ENCODE measurements around the gene CNKSR3. TPM values are rescaled to one million over a fixed set of nuclear protein-coding genes. Genes with fewer than 3 reads are reported as not detected.

CNKSR3 gene
- total RNA-seq, 4 donors from 2014 or later = 7.6 to 29.6 (median 12.4) TPM

GRCh38 chr6:154412106-154412820, 98.2 kb downstream of the CNKSR3 start:
- H3K4me3 ChIP-seq = no peak overlapping the region
- no peak for TF ChIP-seq CTCF (IDR thresholded peaks at IDR 0.05)
- no peak for TF ChIP-seq POLR2A (IDR thresholded peaks at IDR 0.05)
- intact Hi-C loops (cut with DNase I; ENCODE audit: low total_unique reads) = no loop called here
- DNase-seq = no peak
- no peaks in the 10 kb centered on the region for H3K9me3 ChIP-seq
- H3K36me3 ChIP-seq = no peaks in the 10 kb centered on the region
- no peaks in the 10 kb centered on the region for H3K27me3 ChIP-seq
- no peaks in the 10 kb centered on the region for H3K4me1 ChIP-seq
- peak overlapping the region; percentile 85 to 97 for H3K27ac ChIP-seq

- DNase-seq = no peak
- H3K4me1 ChIP-seq = no peaks in the 10 kb centered on the region
- TF ChIP-seq CTCF (IDR thresholded peaks at IDR 0.05) (no peak), POLR2A (IDR thresholded peaks at IDR 0.05) (no peak)
- H3K27ac ChIP-seq = peak overlapping the region; percentile 85 to 97
- H3K4me3 ChIP-seq = no peak overlapping the region
- H3K27me3 ChIP-seq = no peaks in the 10 kb centered on the region
- no peaks in the 10 kb centered on the region for H3K9me3 ChIP-seq
- H3K36me3 ChIP-seq = no peaks in the 10 kb centered on the region
- intact Hi-C loops (cut with DNase I; ENCODE audit: low total_unique reads) = no loop called here
Measured at GRCh38 chr6:154411076-154411475, 99.4 kb downstream of the CNKSR3 start.

GRCh38 chr6:154410619-154411072, 99.8 kb downstream of the CNKSR3 start:
- no peaks in the 10 kb centered on the region for H3K9me3 ChIP-seq
- H3K36me3 ChIP-seq = no peaks in the 10 kb centered on the region
- TF ChIP-seq POLR2A (IDR thresholded peaks at IDR 0.05) (no peak), CTCF (IDR thresholded peaks at IDR 0.05) (no peak)
- H3K4me1 ChIP-seq = no peaks in the 10 kb centered on the region
- no peak overlapping the region for H3K4me3 ChIP-seq
- DNase-seq = peak; percentile 61 to 75
- H3K27me3 ChIP-seq = no peaks in the 10 kb centered on the region
- peak overlapping the region; percentile 85 to 97 for H3K27ac ChIP-seq
- intact Hi-C loops (cut with DNase I; ENCODE audit: low total_unique reads) = no loop called here

GRCh38 chr6:154408891-154409500, 101.5 kb downstream of the CNKSR3 start:
- H3K27ac ChIP-seq = peak overlapping the region; percentile 85 to 97
- intact Hi-C loops (cut with DNase I; ENCODE audit: low total_unique reads) = no loop called here
- no peaks in the 10 kb centered on the region for H3K36me3 ChIP-seq
- H3K27me3 ChIP-seq = no peaks in the 10 kb centered on the region
- no peak for DNase-seq
- no peaks in the 10 kb centered on the region for H3K4me1 ChIP-seq
- no peak overlapping the region for H3K4me3 ChIP-seq
- H3K9me3 ChIP-seq = no peaks in the 10 kb centered on the region
- TF ChIP-seq POLR2A (IDR thresholded peaks at IDR 0.05) (no peak), CTCF (IDR thresholded peaks at IDR 0.05) (peak in 1 of 4 experiments; percentile 19)

GRCh38 chr6:154407440-154407839, 103.0 kb downstream of the CNKSR3 start:
- intact Hi-C loops (cut with DNase I; ENCODE audit: low total_unique reads) = no loop called here

More at GRCh38 chr6:154407440-154407839, 103.0 kb downstream of the CNKSR3 start:
- H3K4me3 ChIP-seq = no peak overlapping the region
- H3K27me3 ChIP-seq = no peaks in the 10 kb centered on the region
- no peaks in the 10 kb centered on the region for H3K4me1 ChIP-seq
- no peaks in the 10 kb centered on the region for H3K9me3 ChIP-seq
- no peak for DNase-seq
- no peaks in the 10 kb centered on the region for H3K36me3 ChIP-seq
- H3K27ac ChIP-seq = no peak overlapping the region
- TF ChIP-seq CTCF (IDR thresholded peaks at IDR 0.05) (no peak), POLR2A (IDR thresholded peaks at IDR 0.05) (no peak)

Measured in uterus (tissue), 4 donors.